HepG2 (cell line): ENCODE data around the gene FBXW2. TPM values are rescaled to one million over a fixed set of nuclear protein-coding genes. Genes with fewer than 3 reads are reported as not detected.

Experiments
- CENPT ChIP-seq: sonication (generic); formaldehyde crosslinking; IDR thresholded peaks from 2 replicates; pipeline ENCODE4 v1.8.0; 2022; ENCODE audit warnings: low read depth, mild to moderate bottlenecking, moderate library complexity, missing genetic modification reagents
- FOXK2 ChIP-seq: fragments of 450-650 bp; IDR thresholded peaks from 2 replicates; pipeline ENCODE4 v1.6.1; 2016
- HNRNPL ChIP-seq: fragments of 200-400 bp; formaldehyde crosslinking; IDR thresholded peaks from 2 replicates; pipeline ENCODE4 v1.6.1; 2017; ENCODE audit warnings: mild to moderate bottlenecking, low read depth, low read length
- NCOR1 ChIP-seq: fragments of 200-600 bp; sonication (generic); IDR thresholded peaks from 2 replicates; pipeline ENCODE4 v1.7.0; 2017; ENCODE audit warnings: antibody characterized with exemption, low read length, borderline replicate concordance
- PAWR ChIP-seq: sonication (generic); formaldehyde crosslinking; IDR thresholded peaks from 2 replicates; pipeline ENCODE4 v1.4.0; 2020; ENCODE audit warnings: missing genetic modification reagents, mild to moderate bottlenecking, borderline replicate concordance
- RFXAP ChIP-seq: sonication (generic); formaldehyde crosslinking; IDR thresholded peaks from 2 replicates; pipeline ENCODE4 v1.4.0; 2020; ENCODE audit warnings: missing genetic modification reagents, borderline replicate concordance
- SUZ12 ChIP-seq: fragments of 150-350 bp; IDR thresholded peaks from 2 replicates; pipeline ENCODE4 v1.6.1; 2014; ENCODE audit warnings: low read depth, low read length
- ZFP36L1 ChIP-seq: sonication (generic); formaldehyde crosslinking; IDR thresholded peaks from 2 replicates; pipeline ENCODE4 v1.8.0; 2022; ENCODE audit warnings: mild to moderate bottlenecking, missing genetic modification reagents, moderate library complexity
- ZFX ChIP-seq: sonication (generic); formaldehyde crosslinking; IDR thresholded peaks from 2 replicates; pipeline ENCODE4 v1.4.0; 2020; ENCODE audit warnings: mild to moderate bottlenecking, low read depth, missing genetic modification reagents, moderate library complexity
- ZNF17 ChIP-seq: sonication (generic); formaldehyde crosslinking; IDR thresholded peaks from 2 replicates; pipeline ENCODE4 v1.5.0; 2020; ENCODE audit warnings: mild to moderate bottlenecking, missing genetic modification reagents
- ZNF720 ChIP-seq: sonication (generic); formaldehyde crosslinking; IDR thresholded peaks from 2 replicates; pipeline ENCODE4 v1.4.0; 2020; ENCODE audit warnings: missing genetic modification reagents
- ZNF883 ChIP-seq: sonication (generic); formaldehyde crosslinking; IDR thresholded peaks from 2 replicates; pipeline ENCODE4 v1.5.1; 2020; ENCODE audit warnings: mild to moderate bottlenecking, missing genetic modification reagents; ENCODE audit errors: not compliant biosample characterization
- polyA plus RNA-seq, 8 experiments: library from polyadenylated mRNA; depleted of rRNA in 3 of 8; stranded (reverse) in 7 of 8; unstranded in 1 of 8; fragments of >200 nt; fragmentation: Illumina TruSeq in 4 of 8; extraction: Trizol in 4 of 8; gene quantifications; 2 replicates each; pipeline versions ENCODE4 v1.2.1 to v1.2.3, GENCODE V29; 2011 to 2016; ENCODE audit warnings: low read depth in 4 of 8, missing spikeins in 1 of 8, mixed read lengths in 1 of 8; ENCODE audit not compliant: insufficient read depth in 1 of 8
- total RNA-seq, 5 experiments: library from RNA; depleted of rRNA; stranded (reverse); fragments of >200 nt; fragmentation: Illumina TruSeq; extraction: Trizol; gene quantifications; 2 replicates each; pipeline ENCODE4 v1.2.3, GENCODE V29; 2016; ENCODE audit warnings: low read depth in 1 of 5
- TF ChIP-seq, protein P1 (sequence below): sonication (generic); formaldehyde crosslinking; IDR thresholded peaks from 2 replicates; pipeline ENCODE4 v1.5.0; 2020; ENCODE audit warnings: mild to moderate bottlenecking, missing genetic modification reagents, borderline replicate concordance
- TF ChIP-seq, protein P2 (sequence below): IDR thresholded peaks from 2 replicates; pipeline ENCODE4 v1.6.1; 2016; ENCODE audit warnings: missing genetic modification reagents, missing compliant biosample characterization
- TF ChIP-seq, protein P3 (sequence below): sonication (generic); formaldehyde crosslinking; IDR thresholded peaks from 2 replicates; pipeline ENCODE4 v1.8.1; 2023; ENCODE audit warnings: mild to moderate bottlenecking, missing genetic modification reagents
- TF ChIP-seq, protein P4 (sequence below): sonication (generic); formaldehyde crosslinking; IDR thresholded peaks from 2 replicates; pipeline ENCODE4 v1.4.0; 2020; ENCODE audit warnings: mild to moderate bottlenecking, missing genetic modification reagents
- TF ChIP-seq, protein P5 (sequence below): sonication (generic); formaldehyde crosslinking; IDR thresholded peaks from 2 replicates; pipeline ENCODE4 v1.4.0; 2020; ENCODE audit warnings: missing genetic modification reagents

The FBXW2 gene
- total and polyA plus RNA-seq, 2 of the 13 experiments (the other 11 are each of a cell fraction or from before 2014, with no cell fraction given) = 35.4 to 43.1 TPM

DNA sequence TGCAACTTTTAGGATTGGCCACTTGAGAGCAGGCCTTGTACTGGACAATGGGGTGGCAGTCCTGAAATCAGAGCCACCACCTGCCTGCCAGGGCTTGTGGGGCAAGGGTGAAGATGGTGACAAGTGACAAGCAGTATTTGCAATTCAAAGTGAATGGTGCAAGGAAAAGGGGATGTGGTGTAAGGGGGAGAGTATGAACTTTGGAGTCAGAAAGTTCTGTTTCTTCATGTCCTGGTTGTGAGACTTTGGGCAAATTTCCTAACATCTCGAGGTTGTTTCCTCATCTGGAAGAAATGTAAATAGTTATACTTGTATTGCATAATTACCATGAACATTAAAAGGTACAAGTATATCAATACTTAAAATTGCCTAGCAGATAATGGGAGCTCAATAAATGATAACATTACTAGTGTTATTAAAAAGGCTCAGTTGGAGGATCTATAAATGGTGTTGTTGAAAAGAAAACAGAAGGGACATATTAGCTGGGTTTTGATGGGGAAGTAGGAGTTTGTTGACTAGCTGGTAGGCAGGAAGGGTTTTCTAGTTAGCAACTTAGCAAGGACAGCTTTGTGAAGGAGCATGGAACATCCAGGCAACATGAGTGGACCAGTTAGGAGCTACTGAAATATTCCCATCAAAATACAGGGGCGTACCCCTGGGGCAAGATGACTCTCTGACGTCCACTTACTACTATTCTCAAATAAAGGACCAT is 57.6 kb downstream of the FBXW2 start (continued):
- TF ChIP-seq, protein P1, sequence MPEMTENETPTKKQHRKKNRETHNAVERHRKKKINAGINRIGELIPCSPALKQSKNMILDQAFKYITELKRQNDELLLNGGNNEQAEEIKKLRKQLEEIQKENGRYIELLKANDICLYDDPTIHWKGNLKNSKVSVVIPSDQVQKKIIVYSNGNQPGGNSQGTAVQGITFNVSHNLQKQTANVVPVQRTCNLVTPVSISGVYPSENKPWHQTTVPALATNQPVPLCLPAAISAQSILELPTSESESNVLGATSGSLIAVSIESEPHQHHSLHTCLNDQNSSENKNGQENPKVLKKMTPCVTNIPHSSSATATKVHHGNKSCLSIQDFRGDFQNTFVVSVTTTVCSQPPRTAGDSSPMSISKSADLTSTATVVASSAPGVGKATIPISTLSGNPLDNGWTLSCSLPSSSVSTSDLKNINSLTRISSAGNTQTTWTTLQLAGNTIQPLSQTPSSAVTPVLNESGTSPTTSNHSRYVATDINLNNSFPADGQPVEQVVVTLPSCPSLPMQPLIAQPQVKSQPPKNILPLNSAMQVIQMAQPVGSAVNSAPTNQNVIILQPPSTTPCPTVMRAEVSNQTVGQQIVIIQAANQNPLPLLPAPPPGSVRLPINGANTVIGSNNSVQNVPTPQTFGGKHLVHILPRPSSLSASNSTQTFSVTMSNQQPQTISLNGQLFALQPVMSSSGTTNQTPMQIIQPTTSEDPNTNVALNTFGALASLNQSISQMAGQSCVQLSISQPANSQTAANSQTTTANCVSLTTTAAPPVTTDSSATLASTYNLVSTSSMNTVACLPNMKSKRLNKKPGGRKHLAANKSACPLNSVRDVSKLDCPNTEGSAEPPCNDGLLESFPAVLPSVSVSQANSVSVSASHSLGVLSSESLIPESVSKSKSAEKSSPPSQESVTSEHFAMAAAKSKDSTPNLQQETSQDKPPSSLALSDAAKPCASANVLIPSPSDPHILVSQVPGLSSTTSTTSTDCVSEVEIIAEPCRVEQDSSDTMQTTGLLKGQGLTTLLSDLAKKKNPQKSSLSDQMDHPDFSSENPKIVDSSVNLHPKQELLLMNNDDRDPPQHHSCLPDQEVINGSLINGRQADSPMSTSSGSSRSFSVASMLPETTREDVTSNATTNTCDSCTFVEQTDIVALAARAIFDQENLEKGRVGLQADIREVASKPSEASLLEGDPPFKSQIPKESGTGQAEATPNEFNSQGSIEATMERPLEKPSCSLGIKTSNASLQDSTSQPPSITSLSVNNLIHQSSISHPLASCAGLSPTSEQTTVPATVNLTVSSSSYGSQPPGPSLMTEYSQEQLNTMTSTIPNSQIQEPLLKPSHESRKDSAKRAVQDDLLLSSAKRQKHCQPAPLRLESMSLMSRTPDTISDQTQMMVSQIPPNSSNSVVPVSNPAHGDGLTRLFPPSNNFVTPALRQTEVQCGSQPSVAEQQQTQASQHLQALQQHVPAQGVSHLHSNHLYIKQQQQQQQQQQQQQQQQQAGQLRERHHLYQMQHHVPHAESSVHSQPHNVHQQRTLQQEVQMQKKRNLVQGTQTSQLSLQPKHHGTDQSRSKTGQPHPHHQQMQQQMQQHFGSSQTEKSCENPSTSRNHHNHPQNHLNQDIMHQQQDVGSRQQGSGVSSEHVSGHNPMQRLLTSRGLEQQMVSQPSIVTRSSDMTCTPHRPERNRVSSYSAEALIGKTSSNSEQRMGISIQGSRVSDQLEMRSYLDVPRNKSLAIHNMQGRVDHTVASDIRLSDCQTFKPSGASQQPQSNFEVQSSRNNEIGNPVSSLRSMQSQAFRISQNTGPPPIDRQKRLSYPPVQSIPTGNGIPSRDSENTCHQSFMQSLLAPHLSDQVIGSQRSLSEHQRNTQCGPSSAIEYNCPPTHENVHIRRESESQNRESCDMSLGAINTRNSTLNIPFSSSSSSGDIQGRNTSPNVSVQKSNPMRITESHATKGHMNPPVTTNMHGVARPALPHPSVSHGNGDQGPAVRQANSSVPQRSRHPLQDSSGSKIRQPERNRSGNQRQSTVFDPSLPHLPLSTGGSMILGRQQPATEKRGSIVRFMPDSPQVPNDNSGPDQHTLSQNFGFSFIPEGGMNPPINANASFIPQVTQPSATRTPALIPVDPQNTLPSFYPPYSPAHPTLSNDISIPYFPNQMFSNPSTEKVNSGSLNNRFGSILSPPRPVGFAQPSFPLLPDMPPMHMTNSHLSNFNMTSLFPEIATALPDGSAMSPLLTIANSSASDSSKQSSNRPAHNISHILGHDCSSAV (CRISPR knock-in tag) = no peak
- no peak for TF ChIP-seq CENPT (CRISPR knock-in tag)
- TF ChIP-seq ZFP36L1 = no peak
- TF ChIP-seq ZNF17 (CRISPR knock-in tag) = no peak
- no peak for TF ChIP-seq RFXAP (CRISPR knock-in tag)
- no peak for TF ChIP-seq ZNF720 (CRISPR knock-in tag)
- TF ChIP-seq, protein P2, sequence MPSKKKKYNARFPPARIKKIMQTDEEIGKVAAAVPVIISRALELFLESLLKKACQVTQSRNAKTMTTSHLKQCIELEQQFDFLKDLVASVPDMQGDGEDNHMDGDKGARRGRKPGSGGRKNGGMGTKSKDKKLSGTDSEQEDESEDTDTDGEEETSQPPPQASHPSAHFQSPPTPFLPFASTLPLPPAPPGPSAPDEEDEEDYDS (CRISPR knock-in tag) = no peak
- no peak for TF ChIP-seq PAWR (CRISPR knock-in tag)
- TF ChIP-seq ZNF883 (CRISPR knock-in tag) = no peak
- TF ChIP-seq, protein P3, sequence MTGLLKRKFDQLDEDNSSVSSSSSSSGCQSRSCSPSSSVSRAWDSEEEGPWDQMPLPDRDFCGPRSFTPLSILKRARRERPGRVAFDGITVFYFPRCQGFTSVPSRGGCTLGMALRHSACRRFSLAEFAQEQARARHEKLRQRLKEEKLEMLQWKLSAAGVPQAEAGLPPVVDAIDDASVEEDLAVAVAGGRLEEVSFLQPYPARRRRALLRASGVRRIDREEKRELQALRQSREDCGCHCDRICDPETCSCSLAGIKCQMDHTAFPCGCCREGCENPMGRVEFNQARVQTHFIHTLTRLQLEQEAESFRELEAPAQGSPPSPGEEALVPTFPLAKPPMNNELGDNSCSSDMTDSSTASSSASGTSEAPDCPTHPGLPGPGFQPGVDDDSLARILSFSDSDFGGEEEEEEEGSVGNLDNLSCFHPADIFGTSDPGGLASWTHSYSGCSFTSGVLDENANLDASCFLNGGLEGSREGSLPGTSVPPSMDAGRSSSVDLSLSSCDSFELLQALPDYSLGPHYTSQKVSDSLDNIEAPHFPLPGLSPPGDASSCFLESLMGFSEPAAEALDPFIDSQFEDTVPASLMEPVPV (CRISPR knock-in tag) = no peak
- TF ChIP-seq HNRNPL = no peak
- 0 out of 2 replicates have a peak, but pooled peaks have one; percentile 32 for TF ChIP-seq FOXK2
- no peak for TF ChIP-seq SUZ12
- TF ChIP-seq, protein P4, sequence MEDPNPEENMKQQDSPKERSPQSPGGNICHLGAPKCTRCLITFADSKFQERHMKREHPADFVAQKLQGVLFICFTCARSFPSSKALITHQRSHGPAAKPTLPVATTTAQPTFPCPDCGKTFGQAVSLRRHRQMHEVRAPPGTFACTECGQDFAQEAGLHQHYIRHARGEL (CRISPR knock-in tag) = no peak
- peak; percentile 91 for TF ChIP-seq NCOR1
- no peak for TF ChIP-seq ZFX
- TF ChIP-seq, protein P5, sequence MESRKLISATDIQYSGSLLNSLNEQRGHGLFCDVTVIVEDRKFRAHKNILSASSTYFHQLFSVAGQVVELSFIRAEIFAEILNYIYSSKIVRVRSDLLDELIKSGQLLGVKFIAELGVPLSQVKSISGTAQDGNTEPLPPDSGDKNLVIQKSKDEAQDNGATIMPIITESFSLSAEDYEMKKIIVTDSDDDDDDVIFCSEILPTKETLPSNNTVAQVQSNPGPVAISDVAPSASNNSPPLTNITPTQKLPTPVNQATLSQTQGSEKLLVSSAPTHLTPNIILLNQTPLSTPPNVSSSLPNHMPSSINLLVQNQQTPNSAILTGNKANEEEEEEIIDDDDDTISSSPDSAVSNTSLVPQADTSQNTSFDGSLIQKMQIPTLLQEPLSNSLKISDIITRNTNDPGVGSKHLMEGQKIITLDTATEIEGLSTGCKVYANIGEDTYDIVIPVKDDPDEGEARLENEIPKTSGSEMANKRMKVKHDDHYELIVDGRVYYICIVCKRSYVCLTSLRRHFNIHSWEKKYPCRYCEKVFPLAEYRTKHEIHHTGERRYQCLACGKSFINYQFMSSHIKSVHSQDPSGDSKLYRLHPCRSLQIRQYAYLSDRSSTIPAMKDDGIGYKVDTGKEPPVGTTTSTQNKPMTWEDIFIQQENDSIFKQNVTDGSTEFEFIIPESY (CRISPR knock-in tag) = peak; percentile 61; the same call in 1 of the 2 replicates
